DND-41 (cell line): Measurements from ENCODE around the gene SAPCD2.

Experiments used
- EZH2 ChIP-seq: IDR thresholded peaks from 3 replicates; pipeline ENCODE4 v1.6.1; 2012; ENCODE audit warnings: borderline replicate concordance, low read depth, mild to moderate bottlenecking, moderate library complexity, low read length, inconsistent platforms; ENCODE audit not compliant: severe bottlenecking
- TF ChIP-seq, protein P1 (sequence below): IDR thresholded peaks from 2 replicates; pipeline ENCODE4 v1.5.1; 2012; ENCODE audit warnings: borderline replicate concordance, low read length, moderate library complexity, mild to moderate bottlenecking; ENCODE audit not compliant: poor library complexity, severe bottlenecking; ENCODE audit errors: extremely low read depth

DNA sequence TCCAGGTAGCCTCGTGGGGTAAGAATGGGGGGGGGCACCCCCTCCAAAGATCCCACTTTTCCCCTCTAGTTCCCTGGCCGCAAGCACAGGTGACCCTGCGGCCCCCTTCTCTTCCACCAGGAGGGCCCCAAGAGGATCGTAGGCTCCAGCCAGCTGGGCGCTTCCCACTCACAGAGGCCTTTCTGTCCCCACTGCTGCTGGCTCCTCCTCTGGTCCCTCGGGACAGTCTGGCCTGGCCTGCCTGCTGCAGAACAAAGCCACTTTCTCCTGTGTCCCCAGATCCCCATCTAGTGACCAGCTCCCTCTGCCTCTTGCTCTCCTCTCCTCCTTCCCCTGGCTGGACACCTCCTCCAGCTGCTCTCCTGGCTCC is 534 bp upstream of the SAPCD2 start:
- no peak for TF ChIP-seq EZH2
- TF ChIP-seq, protein P1, sequence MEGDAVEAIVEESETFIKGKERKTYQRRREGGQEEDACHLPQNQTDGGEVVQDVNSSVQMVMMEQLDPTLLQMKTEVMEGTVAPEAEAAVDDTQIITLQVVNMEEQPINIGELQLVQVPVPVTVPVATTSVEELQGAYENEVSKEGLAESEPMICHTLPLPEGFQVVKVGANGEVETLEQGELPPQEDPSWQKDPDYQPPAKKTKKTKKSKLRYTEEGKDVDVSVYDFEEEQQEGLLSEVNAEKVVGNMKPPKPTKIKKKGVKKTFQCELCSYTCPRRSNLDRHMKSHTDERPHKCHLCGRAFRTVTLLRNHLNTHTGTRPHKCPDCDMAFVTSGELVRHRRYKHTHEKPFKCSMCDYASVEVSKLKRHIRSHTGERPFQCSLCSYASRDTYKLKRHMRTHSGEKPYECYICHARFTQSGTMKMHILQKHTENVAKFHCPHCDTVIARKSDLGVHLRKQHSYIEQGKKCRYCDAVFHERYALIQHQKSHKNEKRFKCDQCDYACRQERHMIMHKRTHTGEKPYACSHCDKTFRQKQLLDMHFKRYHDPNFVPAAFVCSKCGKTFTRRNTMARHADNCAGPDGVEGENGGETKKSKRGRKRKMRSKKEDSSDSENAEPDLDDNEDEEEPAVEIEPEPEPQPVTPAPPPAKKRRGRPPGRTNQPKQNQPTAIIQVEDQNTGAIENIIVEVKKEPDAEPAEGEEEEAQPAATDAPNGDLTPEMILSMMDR: no peak
